Measurements from ENCODE around the gene B4GALT2. TPM values are rescaled to one million over a fixed set of nuclear protein-coding genes. Genes with fewer than 3 reads are reported as not detected.

Gene B4GALT2
- total and polyA plus RNA-seq, 2 experiments from 2014 or later: 81.6 to 97.4 TPM

DNA sequence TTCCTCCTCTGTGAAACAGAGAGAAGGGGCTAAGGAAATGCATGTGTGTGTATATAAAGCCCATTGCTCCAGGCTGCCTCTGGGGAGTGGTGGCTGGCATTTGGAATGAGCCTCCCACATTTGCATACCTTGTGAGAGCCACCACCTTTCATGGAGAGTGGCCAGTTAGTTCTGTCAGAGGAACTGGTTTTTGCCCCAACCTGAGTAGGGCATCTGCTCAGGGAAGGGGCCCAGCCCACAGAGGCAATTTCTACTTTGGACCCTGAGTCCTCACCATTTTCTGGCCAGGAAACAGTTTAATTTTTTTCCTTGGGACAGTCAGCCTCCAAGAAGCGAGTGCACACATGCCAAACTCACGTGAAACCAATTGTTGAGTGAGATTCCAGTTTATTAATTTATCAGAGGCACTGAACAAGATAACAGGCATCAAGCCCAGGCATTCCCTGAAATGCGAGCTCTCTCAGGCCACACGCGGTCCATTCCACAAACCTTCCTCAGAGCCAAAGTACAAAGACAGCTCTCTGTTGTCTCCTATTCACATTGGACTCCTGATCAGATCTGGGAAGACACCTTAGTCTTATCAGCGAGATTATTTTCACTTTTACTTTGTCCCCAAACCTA, 53.3 kb downstream of the B4GALT2 start:
- Histone ChIP-seq H3K36me3 (no peaks in the 10 kb centered on the region), H3K27ac (peak overlapping the region; percentile 73), H3K27me3 (no peaks in the 10 kb centered on the region), H3K9me3 (ENCODE audit: low read depth) (no peaks in the 10 kb centered on the region), H3K4me1 (ENCODE audit: low read depth) (peaks cover 38% of the 10 kb centered on the region), H3K4me3 (no peak overlapping the region)
- DNase-seq (ENCODE audit: low read depth in 1 of 2, low spot score in 1 of 2): no peak
- TF ChIP-seq, protein P1, sequence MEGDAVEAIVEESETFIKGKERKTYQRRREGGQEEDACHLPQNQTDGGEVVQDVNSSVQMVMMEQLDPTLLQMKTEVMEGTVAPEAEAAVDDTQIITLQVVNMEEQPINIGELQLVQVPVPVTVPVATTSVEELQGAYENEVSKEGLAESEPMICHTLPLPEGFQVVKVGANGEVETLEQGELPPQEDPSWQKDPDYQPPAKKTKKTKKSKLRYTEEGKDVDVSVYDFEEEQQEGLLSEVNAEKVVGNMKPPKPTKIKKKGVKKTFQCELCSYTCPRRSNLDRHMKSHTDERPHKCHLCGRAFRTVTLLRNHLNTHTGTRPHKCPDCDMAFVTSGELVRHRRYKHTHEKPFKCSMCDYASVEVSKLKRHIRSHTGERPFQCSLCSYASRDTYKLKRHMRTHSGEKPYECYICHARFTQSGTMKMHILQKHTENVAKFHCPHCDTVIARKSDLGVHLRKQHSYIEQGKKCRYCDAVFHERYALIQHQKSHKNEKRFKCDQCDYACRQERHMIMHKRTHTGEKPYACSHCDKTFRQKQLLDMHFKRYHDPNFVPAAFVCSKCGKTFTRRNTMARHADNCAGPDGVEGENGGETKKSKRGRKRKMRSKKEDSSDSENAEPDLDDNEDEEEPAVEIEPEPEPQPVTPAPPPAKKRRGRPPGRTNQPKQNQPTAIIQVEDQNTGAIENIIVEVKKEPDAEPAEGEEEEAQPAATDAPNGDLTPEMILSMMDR (IDR thresholded peaks at IDR 0.05; ENCODE audit: low read depth, low read length): no peak

DNA sequence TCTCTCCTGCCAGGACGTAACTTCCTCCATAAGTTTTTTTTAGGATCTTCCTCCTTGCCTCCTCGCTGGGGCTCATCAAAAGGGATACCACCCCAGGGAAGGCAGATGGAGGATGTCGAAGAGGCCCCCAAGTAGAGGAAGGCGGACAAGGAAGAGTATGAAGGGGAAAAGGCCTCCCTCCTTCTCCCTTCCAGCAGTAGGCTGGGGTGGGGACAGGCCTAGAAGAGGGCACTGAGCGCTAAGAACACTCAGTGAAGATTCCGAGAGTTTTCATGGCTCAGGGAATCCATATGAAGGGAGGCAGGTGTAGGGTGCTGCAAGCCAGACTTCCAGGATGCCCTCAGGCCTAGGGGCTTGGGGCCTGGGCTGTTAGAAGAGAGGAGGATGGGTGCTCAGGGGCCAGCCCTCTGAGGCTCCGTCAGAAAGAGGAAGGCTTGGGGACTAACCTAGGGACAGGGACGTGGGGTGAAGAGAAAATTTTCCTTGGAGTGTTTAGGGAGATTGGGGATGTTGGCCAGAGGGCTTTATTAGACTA, 54.1 kb downstream of the B4GALT2 start:
- Histone ChIP-seq H3K4me1 (ENCODE audit: low read depth) (peaks cover 39% of the 10 kb centered on the region), H3K27me3 (no peaks in the 10 kb centered on the region), H3K4me3 (no peak overlapping the region), H3K9me3 (ENCODE audit: low read depth) (no peaks in the 10 kb centered on the region), H3K27ac (no peak overlapping the region), H3K36me3 (no peaks in the 10 kb centered on the region)
- TF ChIP-seq, protein P1 (IDR thresholded peaks at IDR 0.05; ENCODE audit: low read depth, low read length): no peak
- DNase-seq (ENCODE audit: low read depth in 1 of 2, low spot score in 1 of 2): no peak

DNA sequence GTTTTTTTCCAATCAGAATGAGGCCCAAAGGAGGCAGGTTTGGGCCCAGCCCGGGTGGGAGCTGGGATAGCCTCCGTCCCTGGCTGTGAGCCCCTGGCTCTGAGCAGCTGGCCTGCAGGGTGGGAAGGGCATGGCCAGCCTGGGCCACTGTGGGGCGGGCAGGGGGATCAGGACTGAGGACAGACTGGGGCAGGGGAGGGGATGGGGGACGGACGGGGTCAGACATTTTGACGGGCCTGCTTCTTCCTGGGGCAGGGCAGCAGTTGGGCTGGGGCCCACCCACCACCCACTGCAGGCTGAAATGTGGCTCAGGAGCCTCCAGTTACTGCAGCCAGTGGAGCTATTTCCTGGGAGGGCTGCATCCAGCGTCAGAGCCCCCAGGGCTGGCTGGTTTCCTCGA, 54.7 kb downstream of the B4GALT2 start:
- DNase-seq (ENCODE audit: low read depth in 1 of 2, low spot score in 1 of 2): peak in 1 of 2 donors; percentile 22
- Histone ChIP-seq H3K9me3 (ENCODE audit: low read depth) (no peaks in the 10 kb centered on the region), H3K4me1 (ENCODE audit: low read depth) (peaks cover 39% of the 10 kb centered on the region), H3K4me3 (no peak overlapping the region), H3K27ac (no peak overlapping the region), H3K27me3 (no peaks in the 10 kb centered on the region), H3K36me3 (no peaks in the 10 kb centered on the region)
- TF ChIP-seq, protein P1 (IDR thresholded peaks at IDR 0.05; ENCODE audit: low read depth, low read length): no peak

DNA sequence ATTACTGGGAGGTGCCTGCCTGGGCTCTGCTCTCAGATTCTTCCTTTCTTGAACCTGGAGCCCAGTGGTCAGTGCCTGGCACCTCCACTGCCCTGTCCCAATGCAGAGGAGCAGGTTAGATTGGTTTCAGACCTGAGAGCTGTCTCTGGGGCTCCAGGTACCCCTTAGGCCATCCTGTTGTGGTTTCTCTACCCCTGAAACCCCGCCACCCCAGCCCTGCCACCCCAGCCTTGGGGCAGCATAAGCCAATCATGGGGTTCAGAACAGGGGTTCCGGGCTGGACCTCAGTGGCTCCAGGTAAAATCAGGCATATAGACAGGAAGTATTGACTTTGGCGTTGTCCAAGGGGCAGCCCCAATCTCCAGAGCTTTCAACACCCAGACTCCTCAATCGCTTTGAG, 55.4 kb downstream of the B4GALT2 start:
- TF ChIP-seq, protein P1 (IDR thresholded peaks at IDR 0.05; ENCODE audit: low read depth, low read length): no peak
- Histone ChIP-seq H3K9me3 (ENCODE audit: low read depth) (no peaks in the 10 kb centered on the region), H3K36me3 (no peaks in the 10 kb centered on the region), H3K4me1 (ENCODE audit: low read depth) (peaks cover 35% of the 10 kb centered on the region), H3K4me3 (no peak overlapping the region), H3K27ac (no peak overlapping the region), H3K27me3 (no peaks in the 10 kb centered on the region)
- DNase-seq (ENCODE audit: low read depth in 1 of 2, low spot score in 1 of 2): no peak

DNA sequence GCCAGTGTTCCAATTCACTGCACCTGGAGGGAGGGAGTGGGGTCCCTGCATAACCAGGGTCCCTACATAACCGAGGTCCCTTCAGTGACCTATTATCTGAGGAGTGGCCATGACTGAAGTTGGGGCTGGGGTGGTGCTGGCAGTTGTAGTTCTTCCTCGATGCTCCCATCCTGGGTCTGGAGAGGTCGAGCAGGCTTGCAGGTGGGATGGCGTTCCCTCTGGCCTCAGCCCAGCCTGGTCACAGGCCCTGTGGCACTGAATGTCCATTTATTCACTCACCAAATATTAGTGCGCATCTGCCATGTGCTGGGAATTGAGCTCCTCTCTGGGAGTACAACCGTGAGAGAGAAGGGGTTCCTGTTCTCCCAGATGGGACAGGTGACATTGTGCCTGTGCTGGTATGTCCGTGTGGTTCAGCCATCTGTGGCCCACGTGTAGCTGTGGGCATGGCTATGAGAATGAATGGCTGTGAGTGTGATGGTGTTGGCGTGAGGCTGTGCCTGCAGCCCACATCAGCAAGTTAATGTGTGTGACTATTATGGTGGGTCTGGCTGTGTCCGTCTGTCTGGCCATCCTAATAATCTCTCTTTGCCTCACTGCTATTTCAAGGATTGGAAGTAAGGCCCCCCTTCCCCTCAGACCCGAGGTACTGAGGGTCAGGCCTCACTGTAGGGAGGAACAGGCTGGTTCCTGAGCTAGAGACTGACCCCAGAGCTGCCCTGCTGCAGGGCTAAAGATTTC, 56.1 kb downstream of the B4GALT2 start:
- DNase-seq (ENCODE audit: low read depth in 1 of 2, low spot score in 1 of 2): no peak
- Histone ChIP-seq H3K27ac (peak overlapping the region; percentile 31), H3K27me3 (no peaks in the 10 kb centered on the region), H3K9me3 (ENCODE audit: low read depth) (no peaks in the 10 kb centered on the region), H3K36me3 (no peaks in the 10 kb centered on the region), H3K4me1 (ENCODE audit: low read depth) (peaks cover 34% of the 10 kb centered on the region), H3K4me3 (no peak overlapping the region)
- TF ChIP-seq, protein P1 (IDR thresholded peaks at IDR 0.05; ENCODE audit: low read depth, low read length): no peak

Measured in cardiac muscle cell (in vitro differentiated cells and primary cell).